Measurements from ENCODE around the gene FOXD1.

Gene FOXD1

GRCh38 chr5:73435759-73436534 lies 12.6 kb downstream of the FOXD1 start:
- TF ChIP-seq MYC (IDR thresholded peaks at IDR 0.05; ENCODE audit: low read depth, low read length) (no peak), POLR2A (IDR thresholded peaks at IDR 0.05; ENCODE audit: extremely low read depth, insufficient read length) (no peak), MAX (IDR thresholded peaks at IDR 0.05; ENCODE audit: low read depth, low read length) (no peak), CTCF (IDR thresholded peaks at IDR 0.05; ENCODE audit: low read depth, low read length) (no peak)
- DNase-seq (ENCODE audit: low read depth): no peak
- no peak overlapping the region for H3K4me3 ChIP-seq (ENCODE audit: low read depth, low read length)

- DNase-seq (ENCODE audit: low read depth): no peak
- no peak overlapping the region for H3K4me3 ChIP-seq (ENCODE audit: low read depth, low read length)
- no peak for TF ChIP-seq MAX (IDR thresholded peaks at IDR 0.05; ENCODE audit: low read depth, low read length)
- no peak for TF ChIP-seq CTCF (IDR thresholded peaks at IDR 0.05; ENCODE audit: low read depth, low read length)
- no peak for TF ChIP-seq POLR2A (IDR thresholded peaks at IDR 0.05; ENCODE audit: extremely low read depth, insufficient read length)
- TF ChIP-seq MYC (IDR thresholded peaks at IDR 0.05; ENCODE audit: low read depth, low read length): no peak
Observed at GRCh38 chr5:73434907-73435306, 13.7 kb downstream of the FOXD1 start.

- no peak for DNase-seq (ENCODE audit: low read depth)
- no peak for TF ChIP-seq CTCF (IDR thresholded peaks at IDR 0.05; ENCODE audit: low read depth, low read length)
- no peak for TF ChIP-seq MYC (IDR thresholded peaks at IDR 0.05; ENCODE audit: low read depth, low read length)
- TF ChIP-seq POLR2A (IDR thresholded peaks at IDR 0.05; ENCODE audit: extremely low read depth, insufficient read length): no peak
- no peak for TF ChIP-seq MAX (IDR thresholded peaks at IDR 0.05; ENCODE audit: low read depth, low read length)
- H3K4me3 ChIP-seq (ENCODE audit: low read depth, low read length): no peak overlapping the region
Observed at GRCh38 chr5:73434461-73434860, 14.1 kb downstream of the FOXD1 start.

- H3K4me3 ChIP-seq (ENCODE audit: low read depth, low read length): no peak overlapping the region
- DNase-seq (ENCODE audit: low read depth): no peak
- TF ChIP-seq MYC (IDR thresholded peaks at IDR 0.05; ENCODE audit: low read depth, low read length) (no peak), POLR2A (IDR thresholded peaks at IDR 0.05; ENCODE audit: extremely low read depth, insufficient read length) (no peak), MAX (IDR thresholded peaks at IDR 0.05; ENCODE audit: low read depth, low read length) (no peak), CTCF (IDR thresholded peaks at IDR 0.05; ENCODE audit: low read depth, low read length) (no peak)
Observed at GRCh38 chr5:73433982-73434342, 14.6 kb downstream of the FOXD1 start.

- H3K4me3 ChIP-seq (ENCODE audit: low read depth, low read length): no peak overlapping the region
- TF ChIP-seq CTCF (IDR thresholded peaks at IDR 0.05; ENCODE audit: low read depth, low read length) (no peak), MYC (IDR thresholded peaks at IDR 0.05; ENCODE audit: low read depth, low read length) (no peak), POLR2A (IDR thresholded peaks at IDR 0.05; ENCODE audit: extremely low read depth, insufficient read length) (no peak)
- DNase-seq (ENCODE audit: low read depth): no peak
Observed at GRCh38 chr5:73433272-73433981, 15.2 kb downstream of the FOXD1 start.

Measured in NB4 (cell line).